ENCODE measurements around the gene SERINC5.

SERINC5 gene

DNA sequence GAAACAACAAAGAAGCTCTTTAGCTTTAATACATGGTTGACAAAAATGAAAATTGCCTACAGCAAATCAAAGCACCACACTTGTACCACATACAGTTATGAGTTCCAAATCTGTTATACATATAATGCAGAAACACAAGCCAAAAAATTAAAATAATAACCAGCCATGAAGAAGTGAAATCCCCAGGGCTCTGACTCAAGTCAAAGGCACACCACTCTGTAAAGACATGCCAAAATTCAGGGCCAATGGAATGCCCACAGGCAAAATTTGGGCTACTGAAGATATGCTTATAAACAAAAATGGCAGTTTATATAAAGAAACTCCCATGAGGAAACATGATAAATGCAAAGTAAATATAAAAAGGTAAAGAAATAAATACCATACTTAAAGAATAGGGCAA lies 191.7 kb downstream of the SERINC5 start:
- no peak for DNase-seq (ENCODE audit: low read depth)
